Pancreas (tissue), 10 donors: Measurements from ENCODE around the gene PRKCD. TPM values are rescaled to one million over a fixed set of nuclear protein-coding genes. Genes with fewer than 3 reads are reported as not detected.

Experiments
- ATAC-seq, 4 donors: fragments of 200-7000 bp; cut with Tn5 transposase; one replicate each; pipeline versions ENCODE4 v1.8.0 to v1.9.1; 2020; ENCODE audit warnings: mild to moderate bottlenecking in 4 of 4, moderate library complexity in 4 of 4
- DNase-seq, 6 donors: peaks; one replicate each; pipeline ENCODE4 v3.0.0-alpha.2; 2020
- FAIRE-seq: peaks from 2 replicates; lab custom pipeline; 2012; peaks lifted over from hg19 to GRCh38; lab: Jason Lieb, UNC
- H3K27ac ChIP-seq, 4 donors: fragments of 200-600 bp; sonication (generic); 1 replicate in 3 of 4; 2 replicates in 1 of 4; pipeline versions ENCODE4 v1.5.0 to v1.8.0; 2020
- H3K27me3 ChIP-seq, 4 donors: fragments of 200-600 bp; one replicate each; pipeline ENCODE4 v1.8.0; 2021
- H3K36me3 ChIP-seq, 3 donors: fragments of 200-600 bp; sonication (generic) in 1 of 3; one replicate each; pipeline versions ENCODE4 v1.5.0 to v1.8.0; 2020 to 2021
- H3K4me1 ChIP-seq, 3 donors: fragments of 200-600 bp; one replicate each; pipeline ENCODE4 v1.8.0; 2021
- H3K4me3 ChIP-seq, 4 donors: fragments of 200-600 bp; sonication (generic) in 2 of 4; one replicate each; pipeline versions ENCODE4 v1.5.0 to v1.8.0; 2020 to 2021
- H3K9me3 ChIP-seq, 4 donors: fragments of 200-600 bp; one replicate each; pipeline ENCODE4 v1.8.0; 2021
- CTCF ChIP-seq, 4 donors: fragments of 200-600 bp; sonication (generic) in 3 of 4; IDR thresholded peaks; one replicate each; pipeline versions ENCODE4 v1.5.0 to v1.8.0; 2021; ENCODE audit warnings: antibody characterized with exemption in 4 of 4
- WGBS, 2 donors: extraction: QIAGEN DNeasy Blood & Tissue Kit; methylation state at CpG; one replicate each; pipeline ENCODE4 v1.1.7; 2013; 5-methylcytosine and 5-hydroxymethylcytosine counted together
- intact Hi-C, 3 donors: fragments of 100-400 bp; cut with DNase I; formaldehyde crosslinking; loops; one replicate each; pipeline versions ENCODE4 v1.11.1 to v1.14.2; 2022
- polyA plus RNA-seq, 2 donors: library from polyadenylated mRNA; stranded (reverse); fragments of 200-250 nt; gene quantifications; one replicate each; pipeline ENCODE4 v1.2.3, GENCODE V29; 2013
- total RNA-seq, 6 donors: library from RNA; stranded (reverse); fragmentation: NEBNext Ultra II Directional in 4 of 6; extraction: Animal tissue kit (Norgen Biotek cat#: 25700) in 4 of 6; gene quantifications; one replicate each; pipeline versions ENCODE4 v1.2.1 to v1.2.4, GENCODE V29; 2021 to 2023
- donor health status: healthy with polysubstance abuse.
- donor health status: DM: no; HTN: no; CAD: no; lungs with moderate emphysema.
- donor health status: DM: no; HTN: no; CAD: no.
- donor health status: control.
- donor health status: control.
- donor health status: Bipolar disorder and iron deficiency.
- donor health status: DM: yes; HTN: yes; CAD: no.
- donor health status: DM: no; HTN: no; CAD: no.
- donor health status: DM: no; HTN: no; CAD: no.
- donor health status: DM: yes; HTN: yes; CAD: no.

The PRKCD gene
- total and polyA plus RNA-seq, 8 donors = 10.7 to 32.5 (median 14.6) TPM

- H3K27ac ChIP-seq = no peak overlapping the region
- DNase-seq (no peak), ATAC-seq (peak in 1 of 4 donors; percentile 16), FAIRE-seq (no peak)
- no peak overlapping the region for H3K4me3 ChIP-seq
- intact Hi-C loops = no loop called here
- no peaks in the 10 kb centered on the region for H3K9me3 ChIP-seq
- H3K36me3 ChIP-seq = peaks cover 0 to 24% (median 22%) of the 10 kb centered on the region in 3 donors
- no peaks in the 10 kb centered on the region for H3K27me3 ChIP-seq
- H3K4me1 ChIP-seq = peaks cover 9 to 14% (median 12%) of the 10 kb centered on the region in 3 donors
- TF ChIP-seq CTCF (IDR thresholded peaks at IDR 0.05) = no peak
- WGBS, 2 donors = 76 to 82% methylated on average over 9 of the region's 9 CpGs
These were observed 14.9 kb downstream of the PRKCD start for GRCh38 chr3:53175613-53176540.

- H3K9me3 ChIP-seq = no peaks in the 10 kb centered on the region
- no peak overlapping the region for H3K4me3 ChIP-seq
- H3K27me3 ChIP-seq = no peaks in the 10 kb centered on the region
- peaks cover 0 to 48% (median 22%) of the 10 kb centered on the region in 3 donors for H3K36me3 ChIP-seq
- H3K27ac ChIP-seq = no peak overlapping the region
- intact Hi-C loops = no loop called here
- DNase-seq (no peak), ATAC-seq (no peak), FAIRE-seq (no peak)
- no peak for TF ChIP-seq CTCF (IDR thresholded peaks at IDR 0.05)
- 96 to 97% methylated on average over 15 of the region's 15 CpGs for WGBS, 2 donors
- no peaks in the 10 kb centered on the region for H3K4me1 ChIP-seq
These were observed 17.2 kb downstream of the PRKCD start for GRCh38 chr3:53178246-53178645.

- WGBS, 2 donors = 92 to 93% methylated on average over 20 of the region's 20 CpGs
- Histone ChIP-seq H3K36me3 (peaks cover 0 to 54% (median 22%) of the 10 kb centered on the region in 3 donors), H3K27me3 (no peaks in the 10 kb centered on the region), H3K27ac (no peak overlapping the region), H3K4me3 (no peak overlapping the region), H3K9me3 (no peaks in the 10 kb centered on the region), H3K4me1 (no peaks in the 10 kb centered on the region)
- FAIRE-seq (no peak), ATAC-seq (no peak), DNase-seq (no peak)
- TF ChIP-seq CTCF (IDR thresholded peaks at IDR 0.05) = no peak
- intact Hi-C loops = no loop called here
These were observed 18.6 kb downstream of the PRKCD start for GRCh38 chr3:53179580-53179979.

GRCh38 chr3:53180305-53181023 is 19.5 kb downstream of the PRKCD start:
- FAIRE-seq (no peak), DNase-seq (no peak), ATAC-seq (peak in 3 of 4 donors; percentile 20 to 76 (median 33))
- Histone ChIP-seq H3K4me1 (no peaks in the 10 kb centered on the region), H3K27ac (no peak overlapping the region), H3K4me3 (no peak overlapping the region), H3K27me3 (no peaks in the 10 kb centered on the region), H3K36me3 (peaks cover 0 to 61% (median 22%) of the 10 kb centered on the region in 3 donors), H3K9me3 (no peaks in the 10 kb centered on the region)
- no peak for TF ChIP-seq CTCF (IDR thresholded peaks at IDR 0.05)
- WGBS, 2 donors = 90 to 94% methylated on average over 11 of the region's 11 CpGs
- intact Hi-C loops = no loop called here
